Stimulated activated CD8-positive, alpha-beta memory T cell treated with anti-CD3 and anti-CD28 coated beads, Interleukin-4, amount 100 ng/mL, for 4 hours (primary cell): ENCODE measurements around the gene SUPT3H.
"Not testable (repeated sequence)": the region's sequence is repeated elsewhere in the genome, so short reads cannot be mapped to it uniquely, and the experiment has no call there.

Experiments used
- DNase-seq, 2 donors: peaks; one replicate each; pipeline ENCODE4 v3.0.0-alpha.2; 2020; ENCODE audit warnings: low read depth in 2 of 2, low spot score in 1 of 2

Gene SUPT3H

GRCh38 chr6:45184937-45185336 lies 192.8 kb downstream of the SUPT3H start:
- DNase-seq: no peak

- no peak for DNase-seq
Observed at GRCh38 chr6:45184040-45184439, 193.7 kb downstream of the SUPT3H start.

GRCh38 chr6:45176373-45176772 lies 201.4 kb downstream of the SUPT3H start:
- DNase-seq: not testable (repeated sequence)

- DNase-seq: no peak
Observed at GRCh38 chr6:45175272-45175671, 202.5 kb downstream of the SUPT3H start.

GRCh38 chr6:45174045-45174444 lies 203.7 kb downstream of the SUPT3H start:
- no peak for DNase-seq

- no peak for DNase-seq
Observed at GRCh38 chr6:45171380-45171779, 206.4 kb downstream of the SUPT3H start.

- DNase-seq: no peak
Observed at GRCh38 chr6:45170309-45170708, 207.4 kb downstream of the SUPT3H start.

- no peak for DNase-seq
Observed at GRCh38 chr6:45169815-45170214, 207.9 kb downstream of the SUPT3H start.

GRCh38 chr6:45163952-45164766 lies 213.6 kb downstream of the SUPT3H start:
- peak in 1 of 2 donors; percentile 21 for DNase-seq

- no peak for DNase-seq
Observed at GRCh38 chr6:45160305-45160704, 217.4 kb downstream of the SUPT3H start.

- DNase-seq: no peak
Observed at GRCh38 chr6:45156075-45156474, 221.7 kb downstream of the SUPT3H start.

- DNase-seq: no peak
Observed at GRCh38 chr6:45155341-45155894, 222.3 kb downstream of the SUPT3H start.

- no peak for DNase-seq
Observed at GRCh38 chr6:45154679-45155078, 223.1 kb downstream of the SUPT3H start.

- DNase-seq: no peak
Observed at GRCh38 chr6:45148711-45149341, 228.9 kb downstream of the SUPT3H start.

GRCh38 chr6:45148278-45148677 lies 229.5 kb downstream of the SUPT3H start:
- DNase-seq: no peak

- not testable (repeated sequence) for DNase-seq
Observed at GRCh38 chr6:45145658-45146057, 232.1 kb downstream of the SUPT3H start.

GRCh38 chr6:45138765-45139164 lies 239.0 kb downstream of the SUPT3H start:
- DNase-seq: no peak

- no peak for DNase-seq
Observed at GRCh38 chr6:45136495-45136894, 241.2 kb downstream of the SUPT3H start.

- no peak for DNase-seq
Observed at GRCh38 chr6:45132658-45133294, 245.0 kb downstream of the SUPT3H start.

GRCh38 chr6:45132059-45132458 lies 245.7 kb downstream of the SUPT3H start:
- no peak for DNase-seq

- DNase-seq: no peak
Observed at GRCh38 chr6:45129051-45129450, 248.7 kb downstream of the SUPT3H start.

- no peak for DNase-seq
Observed at GRCh38 chr6:45127185-45127584, 250.5 kb downstream of the SUPT3H start.
